ENCODE data around the gene PPIE.

The PPIE gene

GRCh38 chr1:39720094-39720999 lies 18.3 kb upstream of the PPIE start:
- H3K4me3 ChIP-seq (ENCODE audit: low read depth, low read length), result no peak overlapping the region
- no peak for TF ChIP-seq CTCF (IDR thresholded peaks at IDR 0.05; ENCODE audit: low read depth, low read length)

- no peak for TF ChIP-seq CTCF (IDR thresholded peaks at IDR 0.05; ENCODE audit: low read depth, low read length)
- H3K4me3 ChIP-seq (ENCODE audit: low read depth, low read length), result no peak overlapping the region
Measured at GRCh38 chr1:39721664-39722063, 17.0 kb upstream of the PPIE start.

DNA sequence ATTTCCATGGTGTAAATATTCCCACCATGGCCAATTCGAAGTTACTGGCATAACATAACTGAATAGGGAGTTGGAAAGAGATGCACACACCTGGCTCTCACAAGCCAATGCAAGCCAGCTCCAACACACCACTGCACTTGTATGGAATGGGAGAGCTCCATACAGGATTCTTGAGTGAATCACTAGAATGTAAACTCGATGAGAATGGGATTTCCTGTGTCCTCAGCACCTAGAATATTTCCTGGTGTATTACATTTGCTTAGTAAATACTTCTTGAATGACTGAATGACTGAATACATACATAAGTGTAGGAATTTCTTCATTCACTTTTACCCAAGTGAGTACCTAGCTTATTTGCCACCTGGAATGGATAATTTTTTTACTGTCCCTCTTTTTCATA lies 16.2 kb upstream of the PPIE start:
- TF ChIP-seq CTCF (IDR thresholded peaks at IDR 0.05; ENCODE audit: low read depth, low read length), result no peak
- no peak overlapping the region for H3K4me3 ChIP-seq (ENCODE audit: low read depth, low read length)

DNA sequence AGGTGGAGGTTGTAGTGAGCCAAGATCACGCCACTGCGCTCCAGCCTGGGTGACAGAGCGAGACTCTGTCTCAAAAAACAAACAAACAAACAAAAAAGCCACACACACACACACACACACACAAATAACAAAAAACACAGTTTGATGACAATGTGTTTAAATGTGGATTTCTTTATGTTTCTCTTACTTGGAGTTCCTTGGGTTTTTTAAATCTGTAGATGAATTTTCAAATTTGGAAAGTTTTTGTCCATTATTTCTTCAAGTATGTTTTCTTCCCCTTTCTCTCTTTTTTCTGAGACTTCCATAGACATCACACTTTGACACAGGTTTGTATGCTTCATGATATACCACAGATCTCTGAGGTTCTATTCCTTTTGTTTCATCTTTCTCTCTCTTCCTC lies 12.1 kb upstream of the PPIE start:
- TF ChIP-seq CTCF (IDR thresholded peaks at IDR 0.05; ENCODE audit: low read depth, low read length), result no peak
- no peak overlapping the region for H3K4me3 ChIP-seq (ENCODE audit: low read depth, low read length)

- H3K4me3 ChIP-seq (ENCODE audit: low read depth, low read length), result no peak overlapping the region
Measured at GRCh38 chr1:39727221-39727931, 11.3 kb upstream of the PPIE start.

GRCh38 chr1:39727932-39728317 lies 10.8 kb upstream of the PPIE start:
- TF ChIP-seq CTCF (IDR thresholded peaks at IDR 0.05; ENCODE audit: low read depth, low read length), result no peak
- no peak overlapping the region for H3K4me3 ChIP-seq (ENCODE audit: low read depth, low read length)

More at GRCh38 chr1:39727221-39727931, 11.3 kb upstream of the PPIE start:
- no peak for TF ChIP-seq CTCF (IDR thresholded peaks at IDR 0.05; ENCODE audit: low read depth, low read length)

DNA sequence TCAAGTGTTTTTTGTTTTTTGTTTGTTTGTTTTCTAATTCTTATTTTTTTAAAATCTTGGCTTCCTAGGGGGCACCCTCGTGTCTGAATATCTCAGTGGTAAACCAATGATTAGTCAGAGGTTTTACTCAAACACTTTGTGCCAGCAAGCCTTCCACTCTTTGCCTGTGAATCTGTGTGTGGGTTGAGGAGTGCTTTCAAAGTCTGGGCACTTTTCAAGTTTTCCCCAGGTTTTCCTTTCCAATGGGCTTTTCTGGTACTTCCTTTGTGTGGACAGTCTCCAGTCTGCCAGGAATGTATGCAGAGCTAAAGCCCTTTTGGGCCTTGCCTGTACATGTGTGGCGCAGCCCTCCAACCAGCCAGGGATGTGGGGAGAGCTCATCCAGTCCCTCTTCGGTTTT lies 9.7 kb upstream of the PPIE start:
- TF ChIP-seq CTCF (IDR thresholded peaks at IDR 0.05; ENCODE audit: low read depth, low read length), result no peak
- no peak overlapping the region for H3K4me3 ChIP-seq (ENCODE audit: low read depth, low read length)

Data from WI38 (cell line).